HuH-7.5 (cell line): Measurements from ENCODE around the gene TMEM225B.
"Not testable (repeated sequence)": the region's sequence is repeated elsewhere in the genome, so short reads cannot be mapped to it uniquely, and the experiment has no call there.

Experiments used
- DNase-seq: peaks from one replicate; pipeline ENCODE4 v3.0.0; 2011; ENCODE audit warnings: low spot score

Gene TMEM225B

DNA sequence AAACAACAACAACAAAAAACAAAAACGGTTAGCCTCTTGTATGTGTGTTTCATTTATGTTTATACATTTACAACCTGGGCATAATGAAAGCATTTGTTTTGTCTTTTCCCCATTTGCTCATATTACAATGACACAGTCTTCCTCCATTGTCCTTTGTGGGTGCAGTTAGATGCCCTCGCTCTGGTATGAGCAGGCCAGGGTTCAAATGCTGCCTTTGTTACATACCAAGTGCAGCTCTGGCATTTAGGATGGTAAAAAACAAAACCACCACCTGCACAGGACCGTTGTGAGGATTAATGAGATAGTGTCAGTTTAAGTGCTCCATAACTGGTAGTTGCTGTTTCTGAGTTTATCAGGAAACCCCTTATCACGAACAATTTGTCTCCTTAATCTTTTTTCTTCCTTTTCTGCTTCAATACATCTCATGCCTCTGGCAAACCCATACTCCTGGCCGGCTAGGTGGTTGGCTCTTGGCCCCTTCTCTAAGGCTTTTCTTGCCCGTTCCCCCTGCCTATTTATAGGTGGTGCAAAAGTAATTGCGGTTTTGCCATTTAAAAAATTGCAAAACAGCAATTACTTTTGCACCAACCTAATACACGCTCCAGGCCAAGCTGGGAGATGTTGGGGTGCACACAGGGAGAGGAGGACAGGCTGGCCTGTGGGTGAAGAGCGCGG is 18.6 kb upstream of the TMEM225B start:
- no peak for DNase-seq

- DNase-seq: no peak
Measured at GRCh38 chr7:99579956-99580777, 17.9 kb upstream of the TMEM225B start.

DNA sequence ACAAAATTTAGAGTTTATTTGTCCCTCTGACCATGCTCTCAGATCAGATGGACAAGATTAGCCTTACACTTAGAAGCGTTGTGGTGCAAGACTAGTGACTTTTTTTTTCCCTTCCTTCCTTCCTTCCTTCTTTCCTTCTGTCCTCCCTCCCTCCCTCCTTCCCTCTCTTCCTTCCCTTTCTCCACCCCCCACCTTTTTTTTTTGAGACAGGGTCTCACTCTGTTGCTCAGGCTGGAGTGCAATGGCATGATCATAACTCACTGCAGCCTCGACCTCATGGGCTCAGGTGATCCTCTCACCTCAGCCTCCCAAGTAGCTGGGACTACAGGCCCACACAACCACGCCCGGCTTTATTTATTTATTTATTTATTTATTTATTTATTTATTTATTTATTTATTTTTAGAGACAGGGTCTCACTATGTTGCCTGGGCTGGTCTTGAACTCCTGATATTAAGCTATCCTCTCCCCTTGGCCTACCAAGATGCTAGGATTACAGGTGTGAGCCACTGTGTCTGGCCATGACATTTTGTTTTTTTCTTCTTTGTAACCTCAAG is 17.2 kb upstream of the TMEM225B start:
- not testable (repeated sequence) for DNase-seq

DNA sequence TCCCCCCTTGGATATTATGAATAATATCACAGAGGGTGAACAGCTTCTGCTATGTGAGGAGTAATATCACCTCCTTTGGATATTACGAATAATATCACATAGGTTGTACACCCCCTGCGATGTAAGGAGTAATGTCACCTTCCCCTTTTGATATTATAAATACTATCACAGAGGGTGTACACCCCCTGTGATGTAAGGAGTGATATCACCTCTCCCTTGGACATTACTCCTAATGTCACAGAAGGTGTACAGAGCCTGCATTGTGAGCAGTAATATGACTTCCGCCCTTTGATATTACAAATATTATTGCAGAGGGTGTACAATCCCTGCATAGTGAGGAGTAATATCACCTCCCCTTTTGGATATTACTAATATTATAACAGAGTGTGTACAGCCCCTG is 9.2 kb upstream of the TMEM225B start:
- no peak for DNase-seq

- DNase-seq: no peak
Measured at GRCh38 chr7:99594948-99595745, 2.9 kb upstream of the TMEM225B start.

DNA sequence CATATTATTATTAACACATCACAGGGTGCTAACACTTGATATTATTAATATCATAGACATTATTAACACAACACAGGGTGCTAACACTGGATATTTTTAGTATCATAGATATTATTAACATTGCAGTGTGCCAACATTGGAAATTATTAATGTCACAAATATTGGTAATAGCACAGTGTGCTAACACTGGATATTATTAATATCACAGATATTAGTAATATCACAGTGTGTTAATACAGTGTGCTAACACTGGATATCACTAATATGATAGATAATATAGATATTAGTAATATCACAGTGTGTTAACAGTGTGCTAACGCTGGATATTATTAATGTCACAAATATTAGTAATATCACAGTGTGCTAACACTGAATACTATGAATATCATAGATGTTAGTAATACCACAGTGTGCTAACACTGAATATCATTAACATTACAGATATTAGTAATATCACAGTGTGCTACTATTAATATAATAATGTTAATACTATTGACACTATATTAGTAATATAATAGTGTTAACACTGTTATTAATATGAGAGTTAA is 1.6 kb upstream of the TMEM225B start:
- no peak for DNase-seq

GRCh38 chr7:99599836-99600235 is 1.8 kb downstream of the TMEM225B start:
- DNase-seq: no peak

DNA sequence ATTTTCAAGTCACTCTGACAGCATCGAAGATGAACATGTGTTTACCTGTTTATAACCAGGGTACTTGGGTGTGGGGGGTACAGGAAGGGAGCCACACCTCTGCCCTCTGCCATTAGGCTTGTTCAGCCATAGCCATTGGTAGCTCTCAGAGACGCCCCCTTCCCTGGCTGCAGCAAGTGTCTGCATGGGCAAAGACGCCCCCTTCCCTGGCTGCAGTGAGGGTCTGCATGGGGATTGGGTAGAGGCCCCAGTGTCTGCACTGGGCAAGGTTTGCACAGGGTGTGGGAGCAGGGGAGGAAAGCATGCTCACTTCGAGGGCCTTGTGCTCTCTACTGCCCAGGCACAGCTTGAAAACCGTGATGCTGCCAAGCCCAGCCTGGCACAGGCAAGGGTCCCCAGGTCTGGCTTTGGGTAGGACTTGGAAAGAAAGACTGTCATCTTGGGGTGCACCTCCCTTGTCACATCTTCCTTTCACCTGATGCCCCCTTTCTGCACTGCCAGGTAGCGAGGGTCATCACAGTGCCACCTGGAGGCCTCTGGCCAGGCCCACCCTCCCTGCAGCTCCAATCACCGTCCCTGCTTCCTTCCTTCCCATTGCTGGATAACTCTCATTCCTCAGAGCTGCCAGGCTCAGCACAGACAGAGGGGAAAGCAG is 3.7 kb downstream of the TMEM225B start:
- DNase-seq: no peak

DNA sequence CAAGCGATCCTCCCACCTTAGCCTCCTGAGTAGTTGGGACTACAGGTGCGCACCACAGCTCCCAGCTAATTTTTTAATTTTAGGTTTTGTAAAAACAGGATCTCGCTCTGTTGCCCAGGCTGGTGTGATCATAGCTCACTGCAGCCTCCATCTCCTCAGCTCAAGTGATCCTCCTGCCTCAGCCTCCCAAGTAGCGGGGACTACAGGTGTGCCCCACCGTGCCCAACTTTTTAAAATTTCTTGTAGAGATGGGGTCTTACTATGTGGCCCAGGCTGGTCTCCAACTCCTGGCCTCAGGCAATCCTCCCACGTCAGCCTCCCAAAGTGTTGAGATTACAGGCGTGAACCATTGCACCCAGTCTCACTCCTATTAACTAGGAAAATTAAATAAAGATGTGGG is 7.5 kb downstream of the TMEM225B start:
- no peak for DNase-seq

DNA sequence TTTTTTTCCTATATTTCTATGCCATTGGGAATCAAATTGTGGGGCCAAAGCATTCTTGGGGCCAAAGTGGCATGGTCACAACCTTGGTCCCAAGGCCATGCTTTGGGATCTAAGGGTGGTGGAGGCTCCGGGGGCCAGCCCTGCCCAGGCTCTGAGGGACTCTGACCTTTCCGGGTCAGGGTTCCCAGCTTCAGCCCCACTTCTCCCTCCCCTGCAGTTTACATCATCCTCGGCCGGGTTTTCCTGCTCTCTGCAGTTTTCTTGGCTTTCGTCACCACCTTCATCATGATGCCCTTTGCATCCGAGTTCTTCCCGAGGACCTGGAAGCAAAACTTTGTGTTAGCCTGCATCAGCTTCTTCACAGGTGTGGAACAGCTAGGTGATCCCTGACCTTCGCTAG is 8.5 kb downstream of the TMEM225B start:
- DNase-seq: no peak

DNA sequence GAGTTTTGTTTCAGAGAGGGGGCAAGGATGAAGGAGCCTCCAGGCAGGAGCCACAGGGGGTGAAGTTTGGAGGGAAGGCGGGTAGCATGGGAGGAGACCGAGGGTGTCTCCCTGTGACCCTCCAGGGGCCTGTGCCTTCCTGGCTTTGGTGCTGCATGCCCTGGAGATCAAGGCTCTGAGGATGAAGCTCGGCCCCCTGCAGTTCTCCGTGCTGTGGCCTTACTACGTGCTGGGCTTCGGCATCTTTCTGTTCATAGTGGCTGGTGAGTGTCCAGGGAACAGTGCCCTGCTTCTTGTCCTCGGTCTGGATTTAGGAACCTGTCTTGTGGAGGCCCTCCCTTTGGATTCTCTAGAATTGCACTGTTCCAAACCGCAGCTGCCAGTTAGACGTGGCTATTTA is 9.5 kb downstream of the TMEM225B start:
- DNase-seq: no peak

GRCh38 chr7:99614495-99614894 is 16.4 kb downstream of the TMEM225B start:
- no peak for DNase-seq

GRCh38 chr7:99615989-99616358 is 17.9 kb downstream of the TMEM225B start:
- DNase-seq: no peak

DNA sequence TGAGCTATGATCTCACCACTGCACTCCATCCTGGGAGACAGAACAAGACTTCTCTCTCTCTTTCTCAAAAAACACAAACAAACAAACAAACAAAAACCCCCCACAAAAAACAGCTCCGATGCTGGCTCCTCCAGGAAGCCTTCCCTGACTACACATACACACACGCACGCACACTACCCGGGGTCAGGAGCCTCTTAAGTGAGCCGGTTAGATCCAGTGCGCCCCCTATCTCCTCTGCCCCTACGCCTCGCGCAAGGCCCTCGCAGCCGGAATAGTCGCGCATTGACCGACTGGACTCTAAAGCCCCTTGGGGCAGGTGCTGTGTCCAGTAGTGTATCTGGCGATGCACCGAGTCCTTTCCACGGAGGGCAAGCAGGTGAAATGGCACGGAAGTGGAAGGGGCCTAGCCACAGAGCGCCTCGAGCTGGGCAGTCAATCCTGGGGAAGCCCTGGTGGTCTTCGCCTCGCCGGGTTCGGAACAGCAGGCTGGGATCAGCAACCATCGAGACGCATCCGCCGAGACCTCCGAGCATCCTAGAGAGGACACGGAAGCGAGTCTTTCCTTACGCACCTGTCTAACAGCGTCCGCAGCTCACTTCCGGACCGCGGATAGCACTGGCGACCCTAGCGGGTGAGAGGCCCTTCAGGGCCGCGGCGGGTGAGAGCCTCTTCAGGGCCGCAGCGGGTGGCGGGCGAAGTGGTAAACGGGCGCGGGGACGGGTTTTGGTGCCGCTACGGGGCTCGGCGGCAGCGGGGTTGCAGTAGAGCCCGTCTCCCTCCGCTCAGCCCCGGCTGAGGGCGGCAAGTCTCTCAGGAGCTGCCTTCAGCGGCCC is 18.5 kb downstream of the TMEM225B start, which contains the start of gene ZSCAN25:
Gene ZSCAN25 (plus strand): TSS at position 588 of the 833 bp plus-strand sequence. CDS start 2,661 bp downstream, outside the sequence.
- peak; percentile 90 for DNase-seq

- DNase-seq: no peak
Measured at GRCh38 chr7:99617192-99617781, 19.2 kb downstream of the TMEM225B start.

DNA sequence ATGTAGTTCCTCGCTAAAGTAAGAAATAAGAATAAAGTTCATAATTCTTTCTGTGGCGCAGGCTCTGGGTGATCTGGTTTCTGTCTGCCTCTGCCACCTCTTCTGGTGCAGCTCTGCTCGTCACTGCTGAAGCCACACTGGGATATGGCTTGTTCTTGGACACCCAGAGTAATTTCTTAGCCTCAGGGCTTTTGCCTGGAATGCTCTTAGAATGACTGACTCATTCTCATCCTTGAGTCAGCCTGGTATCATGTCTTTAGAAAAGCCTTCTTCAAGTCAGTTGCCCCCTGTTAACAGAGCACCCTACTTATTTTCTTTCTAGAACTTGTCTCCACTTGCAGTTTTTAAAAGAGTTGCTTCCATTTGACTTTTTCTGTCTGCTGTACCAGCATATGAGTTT is 20.7 kb downstream of the TMEM225B start:
- no peak for DNase-seq

GRCh38 chr7:99619571-99620130 is 21.6 kb downstream of the TMEM225B start:
- no peak for DNase-seq

DNA sequence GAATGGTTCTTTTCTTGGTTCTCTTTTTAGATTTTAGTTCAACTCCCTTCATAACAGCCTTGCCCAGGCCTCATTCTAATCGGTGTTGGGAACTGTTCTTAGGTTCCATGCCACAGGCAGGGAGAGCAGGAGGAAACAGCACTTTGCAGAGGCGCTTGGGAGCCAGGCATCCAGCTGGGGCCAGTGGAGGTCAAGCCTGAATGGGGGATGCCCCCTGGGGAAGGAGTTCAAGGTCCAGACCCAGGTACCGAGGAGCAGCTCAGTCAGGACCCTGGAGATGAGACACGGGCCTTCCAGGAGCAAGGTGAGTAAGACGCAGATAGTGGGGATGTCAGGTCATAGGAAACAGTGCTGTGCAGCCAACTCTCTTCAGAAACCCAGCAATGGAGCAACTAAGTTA is 23.2 kb downstream of the TMEM225B start:
- DNase-seq: no peak

DNA sequence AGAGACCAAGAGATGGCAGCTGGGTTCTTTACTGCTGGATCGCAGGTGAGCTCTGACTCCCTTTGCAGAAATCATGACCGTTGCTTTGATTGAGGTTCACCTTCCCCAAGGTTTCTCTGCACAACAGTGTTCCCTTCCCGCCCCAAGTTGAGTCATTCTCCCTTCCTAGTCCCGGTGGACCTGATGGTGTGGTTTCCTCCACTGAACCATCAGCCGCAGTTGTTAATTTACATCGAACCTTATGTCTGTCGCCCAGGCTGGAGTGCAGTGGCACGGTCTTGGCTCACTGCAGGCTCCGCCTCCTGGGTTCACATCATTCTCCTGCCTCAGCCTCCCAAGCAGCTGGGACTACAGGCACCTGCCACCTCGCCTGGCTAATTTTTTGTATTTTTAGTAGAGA is 24.5 kb downstream of the TMEM225B start:
- no peak for DNase-seq
